GM18873 (cell line): Measurements from ENCODE around the gene CHRNA3.
"Not testable (repeated sequence)": the region's sequence is repeated elsewhere in the genome, so short reads cannot be mapped to it uniquely, and the experiment has no call there.

Source experiments
- ATAC-seq: cut with Tn5 transposase; IDR thresholded peaks from one replicate; pipeline ENCODE4 v1.9.1; 2021; ENCODE audit warnings: mild to moderate bottlenecking, moderate library complexity, moderate number of reproducible peaks; ENCODE audit not compliant: unreplicated experiment, low FRiP score

Gene CHRNA3

DNA sequence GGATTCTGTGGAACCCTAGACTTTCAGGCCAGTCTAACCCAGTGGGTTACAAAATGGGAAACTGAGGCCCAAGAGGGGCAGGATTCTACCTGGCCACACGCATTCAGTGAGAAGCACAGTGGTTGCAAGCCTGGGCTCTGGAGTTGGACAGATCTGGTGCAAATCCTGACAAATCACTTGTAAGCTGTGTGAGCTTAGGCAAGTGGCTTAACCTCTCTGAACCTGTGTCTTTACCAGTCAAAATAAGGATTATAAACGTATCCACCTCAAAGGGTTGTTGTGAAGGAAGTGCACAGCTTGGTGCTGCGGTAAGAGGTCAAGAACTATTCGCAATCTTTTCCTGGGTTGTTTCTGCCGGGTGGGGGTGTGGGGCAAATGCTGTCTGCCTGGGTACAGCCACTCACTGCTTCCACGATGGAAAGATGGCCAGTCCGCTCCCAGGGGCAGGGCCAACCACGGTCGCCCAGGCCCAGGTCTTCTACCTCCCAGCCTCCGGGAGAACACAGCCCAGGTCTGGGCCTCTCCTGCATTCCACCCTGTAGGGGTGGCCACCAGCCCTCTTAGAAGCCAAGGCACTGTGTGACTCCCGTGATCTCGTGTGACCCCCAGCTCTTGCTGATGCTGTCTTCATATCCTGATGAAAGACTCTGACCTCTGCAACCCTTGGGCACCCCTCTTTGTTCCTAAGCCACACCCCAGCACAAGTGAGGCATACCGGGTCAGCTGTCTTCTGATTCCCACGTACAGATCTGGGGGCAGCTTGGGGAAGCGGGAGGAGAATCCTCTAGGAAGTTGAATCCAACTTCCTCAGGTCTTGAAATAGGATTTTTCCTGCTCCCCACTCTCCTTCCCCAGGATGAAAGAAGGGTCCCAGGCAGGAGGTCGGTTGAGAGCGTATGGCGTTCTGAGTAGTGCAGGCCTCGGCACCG is 1.5 kb downstream of the CHRNA3 start:
- no peak for ATAC-seq

DNA sequence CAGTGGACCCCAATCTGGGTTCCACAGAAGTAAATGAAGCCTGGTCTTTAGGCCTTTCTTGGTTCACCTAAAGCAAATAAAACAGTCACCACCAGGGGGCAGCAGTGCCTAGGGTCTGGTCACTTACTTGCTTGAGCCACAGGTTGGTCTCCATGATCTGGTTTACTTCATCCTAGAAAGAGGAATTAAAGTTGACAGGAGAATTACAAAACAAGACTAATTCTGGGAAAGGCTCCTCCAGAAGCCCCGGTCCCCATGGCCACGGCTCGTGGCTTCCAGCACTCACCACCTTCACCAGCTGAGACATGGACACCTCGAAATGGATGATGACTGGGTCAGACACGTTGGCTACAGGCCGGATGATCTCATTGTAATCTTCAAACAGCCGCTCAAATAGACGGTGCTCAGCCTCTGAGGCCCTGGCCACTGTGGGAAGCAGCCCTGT is 2.3 kb downstream of the CHRNA3 start:
- no peak for ATAC-seq

- no peak for ATAC-seq
These were observed 2.7 kb downstream of the CHRNA3 start for GRCh38 chr15:78618064-78618463.

DNA sequence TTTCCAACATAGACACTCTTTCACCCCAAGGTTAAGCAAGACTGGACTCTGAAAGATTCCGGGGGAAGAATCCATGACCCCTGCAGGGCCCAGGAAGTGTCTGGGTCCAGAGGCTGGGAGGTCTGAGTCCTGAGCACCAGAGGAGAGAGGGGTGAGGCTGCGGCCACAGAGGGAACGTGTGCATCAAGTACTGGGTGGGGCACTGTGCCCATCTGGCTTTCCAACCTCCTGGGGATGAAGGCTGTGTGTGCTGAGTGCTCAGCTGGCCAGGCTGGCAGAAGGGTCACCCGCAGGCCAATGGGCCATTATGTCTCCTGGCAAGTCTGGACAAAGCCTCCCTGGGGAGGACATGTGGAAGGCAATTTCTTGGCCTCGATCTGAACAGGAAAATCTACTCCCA is 3.3 kb downstream of the CHRNA3 start:
- no peak for ATAC-seq

DNA sequence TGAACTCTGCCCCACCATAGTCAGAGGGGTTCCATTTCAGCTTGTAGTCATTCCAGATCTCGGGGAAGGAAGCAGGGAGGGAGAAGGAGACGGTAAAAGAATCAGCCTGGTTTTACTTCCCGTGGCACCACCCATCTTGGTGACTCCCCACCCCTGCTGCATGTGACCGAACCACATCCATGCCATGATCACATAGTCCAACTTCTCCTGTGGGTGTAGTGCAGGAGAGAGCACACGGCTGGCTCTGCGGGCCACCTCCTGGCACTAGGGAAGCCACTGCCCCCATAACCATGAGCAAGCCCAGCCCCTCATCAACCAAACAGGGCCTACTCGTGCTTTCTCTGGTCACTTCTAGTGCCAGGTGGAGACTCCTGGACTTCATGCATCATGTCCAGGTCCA is 3.7 kb downstream of the CHRNA3 start:
- no peak for ATAC-seq

DNA sequence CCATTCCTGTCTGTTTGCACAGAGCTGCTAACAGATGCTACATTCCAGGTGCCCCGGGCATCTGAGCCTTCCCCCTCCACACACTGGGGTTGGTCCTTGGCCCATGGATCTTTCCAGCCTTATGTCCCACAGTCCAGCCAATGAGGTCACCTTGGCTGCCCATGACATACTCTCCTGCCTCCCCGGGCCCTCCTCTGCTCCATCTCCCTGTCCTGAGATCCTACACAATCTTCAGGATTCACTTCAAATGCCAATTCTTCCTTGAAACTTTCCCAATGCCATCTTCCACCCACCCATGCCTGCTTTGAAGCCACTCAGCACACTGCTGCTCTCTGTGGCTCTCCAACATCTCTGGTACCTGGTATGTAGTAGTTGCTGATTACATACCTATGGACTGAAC is 4.3 kb downstream of the CHRNA3 start:
- ATAC-seq, result no peak

GRCh38 chr15:78615151-78615589 is 5.6 kb downstream of the CHRNA3 start:
- ATAC-seq, result no peak

DNA sequence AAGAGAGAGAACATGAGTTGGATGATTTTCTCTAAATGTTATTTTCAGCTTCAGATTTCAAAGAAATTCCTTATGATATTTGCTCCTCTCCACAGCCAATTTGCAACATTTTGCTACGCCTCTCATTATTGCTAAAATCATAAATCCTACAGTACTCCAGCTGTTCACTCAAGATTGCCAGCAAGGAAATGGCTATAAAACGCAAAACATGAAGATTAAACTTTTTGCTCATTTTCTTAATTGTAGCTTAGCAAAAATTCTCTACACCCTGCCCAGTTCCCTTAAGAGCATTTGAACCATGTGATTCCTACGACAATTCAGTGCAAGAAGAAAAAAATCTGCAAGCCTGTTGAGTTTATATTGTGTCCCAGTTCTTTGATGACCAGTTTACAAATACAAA is 6.8 kb downstream of the CHRNA3 start:
- ATAC-seq, result no peak

GRCh38 chr15:78609551-78609950 is 11.2 kb downstream of the CHRNA3 start:
- not testable (repeated sequence) for ATAC-seq

- ATAC-seq, result no peak
These were observed 15.1 kb downstream of the CHRNA3 start for GRCh38 chr15:78605680-78606079.

DNA sequence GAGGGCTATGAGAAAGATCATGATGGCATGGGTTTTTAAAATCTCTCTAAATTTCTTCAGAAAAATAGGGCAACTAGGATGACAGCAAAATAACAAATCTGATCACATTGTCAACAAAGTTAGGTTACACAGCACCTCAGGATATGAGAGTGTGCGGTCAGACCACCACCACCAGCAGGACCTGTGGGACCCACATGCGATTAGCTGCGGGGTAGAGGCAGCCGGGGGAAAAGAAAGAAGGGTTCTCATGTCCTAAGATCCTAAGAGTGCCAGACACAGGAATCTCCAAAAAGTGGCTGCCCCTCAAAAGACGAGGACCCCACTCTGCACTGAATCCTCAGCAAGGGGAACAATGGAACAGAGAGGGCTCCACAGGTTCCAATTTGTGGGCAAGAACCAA is 15.6 kb downstream of the CHRNA3 start:
- ATAC-seq, result no peak

- no peak for ATAC-seq
These were observed 16.4 kb downstream of the CHRNA3 start for GRCh38 chr15:78604420-78604819.

DNA sequence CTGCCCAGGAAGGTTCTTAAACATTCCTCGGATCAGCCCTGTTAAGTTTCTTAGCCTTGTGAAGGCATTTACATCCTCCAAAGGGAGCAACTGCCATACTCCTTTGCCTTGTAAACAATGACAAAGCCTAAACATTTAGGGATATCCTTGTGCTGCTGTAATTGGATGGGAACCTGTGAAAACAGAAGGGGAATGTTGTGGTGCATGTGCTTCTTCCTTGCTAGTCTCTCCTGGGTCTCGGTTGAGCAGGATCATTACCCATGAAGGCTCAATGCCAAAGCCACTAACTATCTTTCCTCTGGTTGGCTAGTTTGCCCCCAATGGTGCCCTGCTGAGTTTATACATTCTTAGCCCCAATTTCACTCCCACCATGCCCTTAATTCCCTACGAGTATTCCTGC is 17.3 kb downstream of the CHRNA3 start:
- no peak for ATAC-seq

DNA sequence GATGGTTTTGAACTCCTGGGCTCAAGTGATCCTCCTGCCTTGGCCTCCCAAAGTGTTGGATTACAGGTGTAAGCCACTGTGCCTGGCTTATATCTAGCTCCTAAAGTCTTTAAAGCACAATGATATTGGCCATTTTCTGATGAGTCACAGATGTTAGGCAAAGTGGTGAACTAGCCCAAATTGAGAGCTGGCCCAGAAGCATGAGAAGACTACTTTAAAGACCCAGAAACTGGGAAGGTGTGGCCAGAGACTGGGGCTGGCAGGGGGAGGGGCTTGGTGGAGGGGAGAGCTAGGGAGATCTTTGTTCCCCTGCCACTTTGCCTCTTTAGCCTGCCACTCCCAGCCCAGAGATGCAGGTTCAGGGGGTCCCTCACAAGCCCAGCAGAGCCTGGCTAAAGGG is 21.6 kb downstream of the CHRNA3 start:
- no peak for ATAC-seq

DNA sequence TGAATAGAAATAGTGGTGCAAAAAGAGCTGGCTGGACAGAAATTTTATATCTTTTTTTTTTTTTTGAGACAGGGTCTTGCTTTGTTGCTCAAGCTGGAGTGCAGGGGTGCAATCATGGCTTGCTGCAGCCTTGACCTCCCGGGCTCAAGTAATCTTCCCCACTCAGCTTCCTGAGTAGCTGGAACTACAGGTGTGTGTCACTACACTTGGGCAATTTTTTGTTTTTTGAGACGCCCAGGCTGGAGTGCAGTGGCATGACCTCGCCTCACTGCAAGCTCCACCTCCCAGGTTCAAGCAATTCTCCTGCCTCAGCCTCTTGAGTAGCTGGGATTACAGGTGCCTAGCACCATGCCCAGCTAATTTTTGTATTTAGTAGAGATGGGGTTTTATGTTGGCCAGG is 22.4 kb downstream of the CHRNA3 start:
- ATAC-seq, result no peak

- ATAC-seq, result no peak
These were observed 23.2 kb downstream of the CHRNA3 start for GRCh38 chr15:78597583-78597982.

DNA sequence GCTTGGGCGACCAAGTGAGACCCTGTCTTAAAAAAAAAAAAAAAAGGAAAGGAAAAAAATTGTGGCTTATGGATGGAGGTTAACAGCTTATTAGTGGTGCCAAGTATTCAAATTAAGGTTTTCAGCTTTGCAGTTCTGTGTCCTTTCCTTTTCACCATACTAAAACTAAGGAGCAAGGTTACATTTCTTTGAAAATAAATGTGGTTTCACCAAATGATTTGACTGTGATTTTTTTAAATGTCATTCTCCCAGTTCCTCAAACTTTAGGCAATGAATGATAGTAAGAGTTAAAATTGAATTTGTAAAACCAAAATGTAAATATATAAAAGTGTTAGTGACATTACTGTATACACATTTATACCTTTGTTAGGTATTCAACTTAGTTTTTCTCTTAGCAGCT is 45.9 kb downstream of the CHRNA3 start:
- no peak for ATAC-seq

DNA sequence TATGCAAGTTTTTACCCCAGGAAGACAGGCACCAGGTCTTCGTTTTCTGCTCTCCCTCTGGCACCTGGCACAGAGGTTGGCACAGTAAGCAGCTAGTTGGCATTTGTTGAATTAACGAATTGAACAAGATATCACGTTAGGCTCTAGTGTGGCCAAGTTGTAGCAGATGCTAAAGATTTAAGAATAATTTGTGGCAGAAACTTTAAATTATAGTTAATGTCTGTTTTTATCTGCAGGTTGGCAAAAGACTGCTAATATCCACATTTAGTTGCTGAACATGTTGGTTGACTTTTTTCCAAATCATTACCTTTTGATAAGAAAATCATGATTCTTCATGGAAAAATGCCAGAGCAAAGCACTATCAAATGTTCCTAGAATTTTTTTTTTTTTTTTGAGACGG is 47.4 kb downstream of the CHRNA3 start:
- ATAC-seq, result no peak

DNA sequence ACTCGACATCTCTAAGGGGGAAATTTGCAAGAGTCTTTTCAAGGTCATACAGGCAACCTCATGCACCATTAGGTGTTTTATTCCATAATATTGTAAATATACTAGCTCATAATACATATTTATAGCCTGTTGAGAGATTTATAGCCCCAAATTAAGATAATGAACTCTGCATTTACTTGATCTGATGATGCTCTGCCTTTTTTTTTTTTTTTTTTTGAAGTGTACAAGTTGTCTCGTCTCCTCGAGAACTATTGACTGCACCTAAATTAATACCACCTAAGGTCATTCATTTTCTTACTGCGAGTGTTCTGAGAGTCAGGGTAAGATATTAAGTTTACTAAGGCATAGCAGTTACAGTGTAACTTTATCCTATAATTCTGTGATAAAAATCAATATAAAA is 49.4 kb downstream of the CHRNA3 start:
- no peak for ATAC-seq

GRCh38 chr15:78570710-78571109 is 50.1 kb downstream of the CHRNA3 start:
- ATAC-seq, result no peak

DNA sequence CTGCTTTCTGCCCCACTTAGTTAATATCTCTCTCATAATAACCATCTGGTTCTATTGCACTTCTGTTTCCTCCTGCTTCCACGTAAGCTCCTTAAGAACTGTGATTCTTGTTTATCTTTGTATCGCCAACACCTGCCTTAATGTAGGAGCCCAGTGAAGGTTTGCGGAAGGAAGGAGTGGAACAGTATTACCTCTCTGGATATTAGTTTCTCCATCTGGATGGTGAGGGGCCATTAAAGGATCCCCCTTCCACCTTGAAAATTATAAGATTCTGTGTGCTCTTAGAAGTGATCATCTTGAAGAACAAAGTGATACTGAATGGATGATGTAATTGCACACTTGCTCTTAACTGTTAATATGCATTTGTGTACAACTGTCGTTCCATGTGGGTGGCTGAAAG is 53.3 kb downstream of the CHRNA3 start:
- ATAC-seq, result no peak
